HG03097 (cell line): ENCODE results near the gene TRH.
"Not testable (repeated sequence)": the region's sequence is repeated elsewhere in the genome, so short reads cannot be mapped to it uniquely, and the experiment has no call there.

Source experiments
- ATAC-seq: cut with Tn5 transposase; IDR thresholded peaks from one replicate; pipeline ENCODE4 v1.9.1; 2021; ENCODE audit not compliant: unreplicated experiment, low FRiP score

The TRH gene

GRCh38 chr3:130002666-130003598 is 28.4 kb downstream of the TRH start:
- ATAC-seq: not testable (repeated sequence)

GRCh38 chr3:130010556-130010955 is 36.0 kb downstream of the TRH start:
- ATAC-seq: no peak

- ATAC-seq: not testable (repeated sequence)
These were observed 37.6 kb downstream of the TRH start for GRCh38 chr3:130012108-130012507.

- not testable (repeated sequence) for ATAC-seq
These were observed 38.7 kb downstream of the TRH start for GRCh38 chr3:130013246-130013645.

- ATAC-seq: no peak
These were observed 40.0 kb downstream of the TRH start for GRCh38 chr3:130014526-130014925.

- not testable (repeated sequence) for ATAC-seq
These were observed 43.1 kb downstream of the TRH start for GRCh38 chr3:130017661-130018060.

GRCh38 chr3:130026146-130026829 is 51.8 kb downstream of the TRH start:
- ATAC-seq: not testable (repeated sequence)

- not testable (repeated sequence) for ATAC-seq
These were observed 52.9 kb downstream of the TRH start for GRCh38 chr3:130027437-130027836.
